Central memory CD4-positive, alpha-beta T cell (primary cell): ENCODE measurements around the gene CDH6.
"Not testable (repeated sequence)": the region's sequence is repeated elsewhere in the genome, so short reads cannot be mapped to it uniquely, and the experiment has no call there.

Source experiments
- DNase-seq: peaks from one replicate; pipeline ENCODE4 v3.0.0; 2022

Gene CDH6

DNA sequence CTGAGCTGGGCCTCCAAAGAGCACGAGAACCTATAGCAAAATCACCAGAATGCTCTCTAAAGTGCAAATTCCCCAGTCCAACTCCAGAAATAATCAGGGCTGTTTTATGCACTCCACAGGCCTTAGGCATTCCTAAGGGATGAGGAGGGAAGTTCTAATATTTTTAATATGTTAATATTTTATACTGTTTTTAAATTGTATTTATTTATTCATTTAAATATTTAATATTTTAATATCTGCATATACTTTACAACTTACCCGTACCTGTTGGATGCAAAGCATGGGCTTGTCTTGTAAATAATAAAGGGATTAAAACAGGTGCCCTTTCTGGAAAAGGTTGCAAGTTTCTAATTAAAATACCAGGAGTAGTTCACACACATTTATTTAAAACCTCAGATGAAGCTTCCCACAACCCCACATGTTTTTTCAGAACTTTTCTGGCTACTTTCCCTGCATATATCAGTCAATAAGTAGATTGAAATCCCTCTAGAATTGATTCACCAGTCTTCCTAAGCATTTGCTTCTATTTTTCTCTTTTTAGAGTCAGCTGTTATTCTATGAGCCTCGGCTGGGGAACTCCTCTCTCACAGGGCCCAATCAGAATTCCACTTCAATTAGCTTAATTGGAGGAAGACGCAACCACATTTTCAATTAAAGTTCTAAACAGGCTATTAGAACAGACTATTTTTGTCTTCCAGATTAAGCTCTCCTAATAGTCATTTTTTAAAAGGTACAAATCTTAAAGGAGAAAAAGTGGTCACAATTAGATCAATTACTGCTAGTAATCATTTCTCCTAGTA is 140.8 kb downstream of the CDH6 start:
- DNase-seq, result no peak

DNA sequence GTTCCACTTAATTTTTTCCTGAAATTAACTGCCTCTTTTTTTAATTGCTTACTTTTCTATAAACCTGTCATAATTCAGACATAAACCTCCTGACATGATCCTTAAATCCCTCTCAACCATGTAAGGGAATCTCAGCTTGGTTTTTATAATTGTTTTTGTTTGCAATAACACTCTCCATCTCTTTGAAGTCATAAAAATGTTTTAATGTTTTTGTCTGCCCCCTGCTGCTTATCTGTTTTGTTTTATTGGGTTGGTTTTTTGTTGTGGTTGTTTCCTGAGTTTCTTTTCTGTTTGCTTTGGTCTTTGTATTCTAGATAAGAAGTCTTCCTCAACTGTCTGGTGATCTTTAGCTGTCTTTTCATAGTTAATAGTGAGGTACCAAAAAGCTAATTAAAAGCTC is 142.0 kb downstream of the CDH6 start:
- no peak for DNase-seq

DNA sequence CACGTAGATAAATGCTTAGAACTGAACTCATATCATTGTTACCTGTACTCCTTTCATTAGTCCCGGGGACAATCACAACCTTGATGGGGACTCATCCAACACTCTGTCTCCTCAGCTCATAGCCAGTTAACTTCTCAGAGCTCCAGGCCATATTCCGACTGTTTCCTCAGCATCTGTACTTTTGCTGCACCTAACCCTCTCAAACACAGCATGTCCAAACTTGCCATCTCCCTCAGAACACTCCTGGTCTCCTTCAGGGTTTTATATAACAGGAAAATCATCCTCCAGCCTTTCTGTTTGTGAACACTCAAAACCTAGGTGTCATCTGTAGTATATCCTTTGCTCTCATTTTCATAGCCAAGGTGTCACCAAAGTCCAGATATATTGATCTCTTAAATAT is 150.5 kb downstream of the CDH6 start:
- DNase-seq, result no peak

DNA sequence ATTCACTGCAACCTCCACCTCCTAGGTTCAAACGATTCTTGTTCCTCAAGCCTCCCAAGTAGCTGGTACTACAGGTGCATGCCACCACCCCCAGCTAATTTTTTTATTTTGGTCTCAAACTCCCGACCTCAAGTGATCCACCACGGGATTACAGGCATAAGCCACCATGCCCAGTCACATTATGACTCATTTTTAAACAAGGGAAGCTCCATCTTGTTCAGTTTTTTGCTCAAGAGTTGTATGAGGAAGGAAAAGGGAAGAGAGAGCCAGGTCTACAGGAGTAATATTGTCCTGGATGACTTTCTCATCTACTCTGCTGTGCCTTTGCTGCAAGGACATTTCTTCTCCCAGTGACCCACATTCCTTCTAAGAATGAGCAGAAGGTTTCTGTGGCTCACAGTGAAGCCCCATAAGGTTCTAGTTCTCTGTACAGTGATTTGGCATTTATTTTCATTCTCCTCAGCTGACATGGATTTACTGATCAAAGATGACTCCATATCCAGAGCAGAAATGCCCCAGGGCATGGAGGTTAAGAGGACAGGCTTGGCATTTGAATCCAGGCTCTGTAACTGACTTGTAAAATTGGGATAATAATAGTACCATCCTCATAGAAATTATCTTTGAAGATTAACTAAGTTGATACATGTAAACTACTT is 153.5 kb downstream of the CDH6 start:
- DNase-seq, result no peak

DNA sequence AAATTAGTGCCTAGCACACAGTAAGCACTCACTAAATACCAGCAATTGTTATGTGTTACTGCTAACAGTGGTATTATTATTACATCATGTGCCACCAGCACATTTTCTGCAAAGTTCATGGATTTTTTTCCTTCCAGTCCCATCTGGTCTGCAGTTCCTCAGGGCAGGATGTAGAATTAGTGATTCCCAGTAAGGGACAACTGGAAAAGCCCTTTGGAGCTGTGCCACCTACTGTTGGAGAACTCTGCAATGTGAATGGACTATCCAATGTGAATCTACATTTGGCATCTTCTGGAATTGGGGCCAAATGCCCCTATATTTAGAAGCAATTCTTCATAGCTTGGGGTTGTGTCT is 154.0 kb downstream of the CDH6 start:
- DNase-seq, result no peak

DNA sequence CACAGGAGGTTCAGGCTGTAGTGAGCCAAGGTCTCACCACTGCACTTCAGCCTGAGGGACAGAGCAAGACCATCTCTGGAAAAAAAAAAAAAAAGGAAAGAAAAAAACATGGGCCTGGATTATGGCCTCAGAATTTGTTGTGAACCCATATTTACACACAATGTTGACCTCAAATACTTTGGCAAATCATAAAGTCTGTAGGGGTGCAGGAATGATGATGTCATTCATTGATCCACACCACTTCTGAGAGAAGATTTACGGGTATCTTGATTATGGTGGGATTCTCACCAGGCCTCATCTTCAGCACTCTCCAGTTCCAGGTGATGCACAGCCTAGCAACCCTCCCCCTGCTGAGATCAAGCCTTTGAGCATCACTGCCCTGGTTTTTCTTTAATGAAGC is 156.9 kb downstream of the CDH6 start:
- DNase-seq, result no peak

DNA sequence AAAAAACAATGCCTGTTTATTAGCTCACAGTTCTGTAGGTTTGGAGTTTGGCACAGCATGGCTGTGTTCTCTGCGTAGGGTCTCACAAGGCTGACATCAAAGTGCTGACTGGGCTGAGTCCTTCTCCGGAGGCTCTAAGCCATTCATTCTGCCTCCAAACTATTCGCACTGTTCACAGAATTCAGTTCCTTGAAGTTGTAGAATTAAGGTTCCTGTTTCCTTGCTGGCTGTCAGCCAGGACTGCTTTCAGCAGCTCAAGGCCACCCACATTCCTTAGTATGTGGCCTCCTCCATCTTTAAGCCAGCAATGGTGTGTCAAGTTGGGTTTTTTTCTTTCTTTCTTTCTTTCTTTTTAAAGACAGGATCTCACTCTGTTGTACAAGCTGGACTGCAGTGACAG is 161.9 kb downstream of the CDH6 start:
- DNase-seq, result no peak

DNA sequence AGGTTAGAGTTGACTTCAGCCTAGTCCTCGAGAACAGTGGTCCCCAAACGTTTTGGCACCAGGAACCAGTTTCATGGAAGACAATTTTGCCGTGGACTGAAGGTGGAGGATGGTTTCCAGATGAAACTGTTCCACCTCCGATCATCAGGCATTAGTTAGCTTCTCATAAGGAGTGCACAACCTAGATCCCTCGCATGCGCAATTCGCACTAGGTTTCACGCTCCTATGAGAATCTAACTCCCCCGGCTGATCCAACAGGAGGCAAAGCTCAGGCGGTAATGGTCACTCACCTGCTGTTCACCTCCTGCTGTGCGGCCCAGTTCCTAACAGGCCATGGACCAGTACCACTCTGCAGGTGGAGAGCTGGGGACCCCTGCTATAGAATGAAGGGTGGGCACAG is 163.6 kb downstream of the CDH6 start:
- no peak for DNase-seq

DNA sequence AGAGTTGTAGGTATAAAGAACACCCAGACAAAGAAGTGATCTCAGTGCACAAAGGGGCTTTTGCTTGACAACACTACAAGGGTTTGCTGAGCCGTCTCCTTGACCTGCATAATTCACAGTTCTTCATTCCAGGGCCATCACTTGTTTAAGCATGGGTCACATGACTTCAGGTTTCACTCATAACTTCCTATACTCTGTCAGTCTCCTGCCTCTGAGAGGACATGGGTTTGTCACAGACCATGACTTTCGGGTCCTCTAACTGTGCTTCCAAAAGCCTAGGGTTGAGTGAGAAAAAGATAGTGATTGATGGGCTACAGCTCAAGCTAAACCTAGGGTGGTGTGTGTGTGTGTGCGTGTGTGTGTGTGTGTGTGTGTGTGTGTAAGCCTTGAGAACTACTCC is 166.4 kb downstream of the CDH6 start:
- DNase-seq, result no peak

DNA sequence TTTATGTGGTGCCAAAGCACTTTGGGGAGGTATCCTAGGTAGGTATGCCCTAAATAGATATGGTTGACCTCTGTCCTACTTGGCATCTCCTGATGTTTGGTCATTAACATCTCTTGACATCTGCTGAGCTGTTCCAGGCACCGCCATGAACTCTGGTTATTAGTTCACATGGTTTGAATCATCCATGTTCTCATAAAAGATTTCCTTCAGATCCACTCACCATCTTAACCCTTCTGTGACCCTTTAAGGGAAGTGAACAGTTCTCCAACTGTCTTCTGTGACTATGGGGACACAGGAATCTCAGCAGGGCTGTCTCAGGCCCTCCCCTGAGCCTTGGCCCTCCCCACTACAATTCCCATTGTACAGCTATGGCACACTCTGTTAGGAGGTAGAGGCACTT is 167.7 kb downstream of the CDH6 start:
- no peak for DNase-seq

DNA sequence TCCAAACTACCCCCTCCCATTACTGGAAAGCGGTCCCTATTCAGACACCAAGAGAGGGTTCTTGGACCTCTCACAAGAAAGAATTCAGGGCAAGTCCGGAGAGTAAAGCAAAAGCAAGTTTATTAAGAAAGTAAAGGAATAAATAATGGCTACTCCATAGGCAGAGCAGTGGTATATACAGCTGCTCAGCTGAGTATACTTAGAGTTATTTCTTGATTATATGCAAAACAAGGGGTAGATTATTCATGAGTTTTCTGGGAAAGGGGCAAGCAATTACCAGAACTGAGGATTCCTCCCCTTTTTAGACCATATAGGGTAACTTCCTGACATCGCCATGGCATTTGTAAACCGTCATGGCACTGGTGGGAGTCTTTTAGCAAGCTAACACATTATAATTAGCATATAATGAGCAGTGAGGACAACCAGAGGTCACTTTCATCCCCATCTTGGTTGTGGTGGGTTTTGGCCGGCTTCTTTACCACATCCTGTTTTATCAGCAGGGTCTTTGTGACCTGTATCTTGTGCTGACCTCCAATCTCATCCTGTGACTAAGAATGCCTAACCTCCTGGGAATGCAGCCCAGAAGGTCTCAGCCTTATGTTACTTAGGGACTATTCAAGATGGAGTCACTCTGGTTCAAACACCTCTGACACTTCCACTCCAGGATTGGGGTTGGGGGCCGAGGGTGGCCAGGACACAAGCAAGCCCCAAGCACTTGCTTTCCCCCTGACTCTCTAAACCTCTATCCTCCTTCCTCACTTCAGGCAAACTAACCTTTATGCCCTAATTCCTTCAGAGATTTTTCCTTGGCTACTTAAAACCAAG is 168.4 kb downstream of the CDH6 start:
- DNase-seq, result not testable (repeated sequence)

DNA sequence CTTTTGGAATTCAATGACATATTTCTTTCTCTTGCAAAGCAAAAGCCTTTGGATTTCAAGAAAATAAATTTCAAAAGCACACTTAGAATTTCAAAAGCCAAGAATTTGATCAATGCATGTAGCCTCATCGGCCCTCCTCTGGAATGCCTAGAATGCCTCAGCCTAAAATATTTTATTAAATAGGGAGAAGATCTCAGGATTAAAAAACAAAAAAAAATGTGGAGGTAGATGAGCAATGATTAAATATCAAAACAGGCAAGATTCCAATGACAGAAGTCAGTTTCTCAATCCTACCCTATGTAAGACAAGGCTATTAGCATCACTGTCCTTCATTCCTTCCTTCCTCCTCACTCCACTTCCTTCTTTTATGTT is 169.0 kb downstream of the CDH6 start:
- DNase-seq, result no peak

DNA sequence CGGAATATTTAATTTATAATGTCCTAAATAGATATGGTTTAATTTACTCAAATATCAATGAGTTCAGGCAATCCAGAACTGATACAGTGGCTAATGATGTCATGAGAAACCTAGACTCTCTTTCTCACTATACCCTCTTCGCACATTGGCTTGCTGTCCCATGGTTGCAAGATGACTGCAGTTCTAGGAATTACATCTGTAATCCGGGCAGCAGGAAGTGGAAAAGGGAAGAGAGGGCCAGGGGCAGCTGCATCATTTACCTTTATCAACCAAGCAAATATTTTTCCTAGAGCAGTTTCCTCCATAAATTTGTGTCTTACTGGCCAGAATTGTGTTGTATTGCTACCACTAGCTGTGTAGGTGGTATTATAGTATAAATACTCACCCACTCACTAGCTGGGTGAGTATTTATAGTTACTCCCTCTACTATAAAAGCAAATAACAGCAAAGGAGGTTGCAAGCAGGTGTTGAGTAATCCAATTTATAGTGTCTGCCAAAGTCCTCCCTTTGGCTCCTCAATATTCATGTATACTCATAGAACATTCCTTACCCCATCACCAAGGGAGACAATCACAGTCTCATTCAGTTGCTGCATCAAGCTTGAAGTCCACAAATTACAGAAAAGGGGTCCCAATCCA is 169.6 kb downstream of the CDH6 start:
- DNase-seq, result no peak

DNA sequence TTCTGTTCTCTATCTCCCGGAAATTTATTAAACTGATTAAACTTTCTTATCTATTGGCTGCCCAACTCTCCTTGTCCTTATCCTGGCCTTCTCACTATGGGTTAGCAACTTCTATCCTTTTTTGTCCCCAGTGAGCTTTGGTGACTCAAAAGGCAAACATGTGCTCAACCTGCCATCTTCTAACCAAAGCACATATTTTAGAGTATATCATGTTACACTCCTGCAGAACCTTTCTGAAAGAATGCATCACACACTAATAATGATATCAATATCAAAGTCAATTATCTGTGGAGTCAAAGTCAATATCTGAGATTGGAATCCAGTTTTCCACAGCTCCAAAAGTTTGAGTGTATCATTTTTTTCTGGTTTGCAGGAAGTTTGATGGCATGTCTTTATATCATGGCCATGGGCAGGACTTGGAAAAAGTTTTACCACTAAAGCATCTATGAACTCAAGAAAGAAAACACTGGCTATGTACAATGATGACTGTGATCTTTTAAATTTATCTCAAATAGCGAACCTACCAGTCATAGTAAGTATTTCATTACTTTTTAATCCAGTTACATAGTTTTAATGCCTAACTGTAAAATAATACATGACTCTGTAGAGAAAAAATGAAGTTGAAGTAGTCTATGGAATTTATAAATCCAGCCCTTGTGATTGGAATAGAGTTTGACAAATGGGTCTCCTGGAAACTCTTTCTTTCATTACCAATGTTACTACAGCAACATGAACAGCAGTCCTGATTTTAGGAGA is 171.6 kb downstream of the CDH6 start:
- DNase-seq, result no peak

DNA sequence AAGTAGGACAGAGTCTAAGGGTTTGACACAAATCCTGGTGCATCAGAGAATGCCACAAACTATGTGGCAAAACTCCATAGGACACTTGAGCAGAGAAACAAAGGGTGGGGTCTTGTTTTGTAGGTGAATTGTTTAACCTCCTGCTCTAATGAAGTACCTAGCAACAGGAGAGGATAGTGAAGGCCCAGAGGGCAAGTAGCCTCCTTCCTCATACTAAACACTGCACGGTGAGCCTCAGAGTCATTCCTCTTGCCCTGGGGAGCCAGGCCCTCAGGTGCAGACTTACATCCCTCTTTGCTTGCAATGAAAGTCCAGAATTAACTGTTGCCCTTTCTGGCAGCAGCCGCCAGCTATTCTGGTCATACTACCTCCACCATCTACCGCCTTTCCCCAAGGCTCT is 172.3 kb downstream of the CDH6 start:
- no peak for DNase-seq

DNA sequence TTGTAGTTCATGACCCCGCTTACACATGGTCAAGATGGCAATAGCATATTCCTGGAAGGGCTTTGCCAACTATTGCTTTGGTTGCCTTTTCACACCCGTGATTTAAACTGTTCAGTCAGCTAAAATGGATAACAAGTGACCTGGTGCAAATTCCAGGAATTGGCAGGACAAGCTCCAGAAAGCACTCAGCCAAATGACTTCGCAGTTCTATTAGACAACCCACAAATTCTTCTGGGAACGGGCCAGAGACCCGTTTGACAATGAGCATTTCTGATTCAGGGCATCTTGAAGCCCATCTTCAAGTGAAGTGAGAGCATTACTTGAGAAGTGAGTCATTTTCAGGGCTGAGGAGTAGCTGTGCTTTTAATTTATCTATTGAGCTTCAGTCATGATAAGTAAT is 173.5 kb downstream of the CDH6 start:
- DNase-seq, result no peak

DNA sequence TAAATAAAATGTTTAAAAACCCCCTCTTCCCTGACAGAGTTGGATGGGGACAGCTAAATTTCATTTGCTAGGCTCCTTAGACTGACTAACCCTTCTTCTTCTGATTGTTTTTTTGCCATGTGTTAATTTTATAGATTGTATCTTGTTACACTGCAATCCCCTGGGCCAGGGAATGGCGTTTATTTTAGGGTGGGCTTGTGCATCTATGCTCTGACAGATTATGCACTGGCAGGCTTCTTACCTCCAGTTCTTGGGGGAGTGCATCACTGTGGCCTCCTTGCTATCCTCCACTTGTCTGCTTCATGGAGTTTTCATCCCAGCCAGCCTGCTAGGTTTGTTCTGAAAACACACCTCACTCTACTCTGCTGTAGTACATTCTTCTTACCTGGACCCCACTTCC is 178.6 kb downstream of the CDH6 start:
- DNase-seq, result no peak

DNA sequence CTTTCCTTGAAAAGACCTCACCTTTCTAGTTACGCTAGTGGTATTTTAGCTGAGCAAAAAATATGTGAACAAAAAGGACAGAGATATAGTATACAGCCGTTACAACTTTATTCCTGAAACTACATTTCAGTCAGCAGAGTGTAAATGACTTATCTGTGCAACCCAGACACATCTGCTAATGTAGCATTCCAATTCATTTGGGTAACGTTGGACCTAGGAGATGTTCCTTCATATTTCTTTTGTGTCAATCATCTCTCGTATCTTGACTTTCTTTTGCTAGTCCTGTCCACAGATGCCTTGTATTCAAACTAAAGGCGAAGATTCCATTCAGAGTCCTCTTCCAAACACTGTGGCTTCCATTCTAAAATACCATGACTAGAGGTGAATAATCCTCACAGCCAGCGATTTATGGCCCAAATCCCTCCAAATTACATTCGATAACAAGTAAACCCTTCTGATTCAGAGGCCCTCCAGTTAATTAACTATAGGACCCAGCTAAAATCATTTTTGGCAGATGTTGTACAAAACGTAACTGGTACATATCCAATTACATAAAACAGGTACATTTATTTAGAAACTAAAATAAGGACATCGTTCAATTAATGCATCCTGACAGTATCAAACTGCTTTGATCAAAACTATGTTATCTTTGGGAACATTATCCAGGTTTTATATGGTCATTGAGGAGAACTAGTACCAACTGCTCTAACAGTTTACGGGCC is 182.7 kb downstream of the CDH6 start:
- DNase-seq, result no peak

DNA sequence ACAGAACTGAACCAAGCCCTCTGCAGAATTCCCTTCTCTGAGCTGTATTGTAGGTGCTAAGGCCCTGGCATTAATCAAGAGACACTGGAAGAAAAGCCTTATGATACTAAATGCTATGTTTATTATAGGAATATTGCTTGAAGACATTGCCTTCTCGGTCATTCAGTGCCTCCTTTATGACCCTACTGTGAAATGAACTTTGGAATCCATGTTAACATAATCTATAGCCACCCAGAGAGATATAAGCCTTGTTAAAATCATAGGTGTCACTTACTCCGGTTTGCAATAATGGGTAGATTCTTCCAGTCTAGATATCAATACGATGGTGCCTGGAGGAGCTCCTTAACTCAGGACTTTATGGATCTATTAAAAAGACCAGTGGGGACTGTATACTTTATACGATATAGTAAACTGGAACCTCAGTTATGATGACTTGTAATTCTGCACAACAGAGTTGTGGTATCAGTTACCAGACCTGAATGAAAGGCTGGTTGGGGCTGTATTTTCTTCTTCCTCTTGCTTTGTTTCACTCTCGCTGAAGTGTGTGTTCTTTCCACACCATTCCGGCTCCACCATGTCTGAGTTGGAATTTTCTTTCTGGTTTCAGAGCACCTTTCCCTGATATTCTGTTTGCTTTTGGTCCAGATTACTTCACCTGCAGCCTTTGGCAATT is 183.9 kb downstream of the CDH6 start:
- DNase-seq, result no peak

DNA sequence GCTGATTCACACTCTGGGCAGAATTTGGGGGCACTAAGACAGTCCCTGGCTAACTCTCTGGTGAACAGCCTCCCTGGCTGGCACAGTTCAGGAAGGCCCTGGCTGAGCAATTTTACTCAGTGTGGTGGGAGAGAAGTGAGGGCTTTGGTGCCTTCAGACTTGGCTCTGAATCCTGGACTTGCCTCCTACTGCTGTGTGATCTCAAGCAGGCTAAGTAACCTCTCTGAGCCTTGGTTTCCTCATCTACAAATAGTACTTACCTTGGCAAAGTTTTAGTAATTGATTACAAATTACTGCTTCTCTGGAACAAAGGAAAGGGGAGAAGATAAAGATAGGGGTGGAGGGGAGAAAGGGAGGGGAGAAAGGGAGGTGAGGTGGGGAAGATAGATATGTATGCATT is 184.7 kb downstream of the CDH6 start:
- DNase-seq, result no peak
